Heart right ventricle (tissue), 16 donors: Measurements from ENCODE around the gene RUSC1. TPM values are rescaled to one million over a fixed set of nuclear protein-coding genes. Genes with fewer than 3 reads are reported as not detected.

ENCODE experiments used
- ATAC-seq, 8 donors: fragments of 200-7000 bp; cut with Tn5 transposase; one replicate each; pipeline ENCODE4 v1.9.1; 2020; ENCODE audit warnings: mild to moderate bottlenecking in 8 of 8, moderate library complexity in 8 of 8, moderate number of reproducible peaks in 1 of 8
- DNase-seq, 2 donors: peaks; one replicate each; pipeline ENCODE4 v3.0.0-alpha.2; 2020
- H3K27ac ChIP-seq, 10 donors: fragments of 200-600 bp; sonication (generic) in 2 of 10; one replicate each; pipeline versions ENCODE4 v1.5.0 to v1.8.0; 2020 to 2022; ENCODE audit warnings: mild to moderate bottlenecking in 3 of 10
- H3K27me3 ChIP-seq, 7 donors: fragments of 200-600 bp; one replicate each; pipeline ENCODE4 v1.8.0; 2021 to 2022; ENCODE audit warnings: mild to moderate bottlenecking in 2 of 7
- H3K36me3 ChIP-seq, 9 donors: fragments of 200-600 bp; sonication (generic) in 1 of 9; one replicate each; pipeline versions ENCODE4 v1.5.0 to v1.8.0; 2020 to 2022; ENCODE audit warnings: mild to moderate bottlenecking in 2 of 9
- H3K4me1 ChIP-seq, 9 donors: fragments of 200-600 bp; sonication (generic) in 1 of 9; one replicate each; pipeline versions ENCODE4 v1.5.0 to v1.8.0; 2020 to 2022; ENCODE audit warnings: mild to moderate bottlenecking in 4 of 9
- H3K4me3 ChIP-seq, 10 donors: fragments of 200-600 bp; sonication (generic) in 2 of 10; one replicate each; pipeline versions ENCODE4 v1.5.0 to v1.8.0; 2020 to 2022; ENCODE audit warnings: mild to moderate bottlenecking in 7 of 10, moderate library complexity in 2 of 10
- H3K9me3 ChIP-seq, 11 donors: fragments of 200-600 bp in 10 of 11; sonication (generic) in 2 of 11; one replicate each; pipeline versions ENCODE4 v1.5.0 to v1.8.0; 2013 to 2022; ENCODE audit warnings: mild to moderate bottlenecking in 2 of 11, control low read depth in 1 of 11, moderate library complexity in 1 of 11
- CTCF ChIP-seq, 9 donors: fragments of 200-600 bp; sonication (generic) in 2 of 9; IDR thresholded peaks; one replicate each; pipeline versions ENCODE4 v1.5.0 to v1.8.0; 2021 to 2022; ENCODE audit warnings: antibody characterized with exemption in 9 of 9, mild to moderate bottlenecking in 5 of 9, moderate library complexity in 1 of 9
- WGBS, 2 donors: extraction: QIAGEN DNeasy Blood & Tissue Kit; methylation state at CpG; one replicate each; pipeline ENCODE4 v1.1.7; 2013; ENCODE audit warnings: inconsistent platforms in 1 of 2; 5-methylcytosine and 5-hydroxymethylcytosine counted together
- intact Hi-C, 10 donors: fragments of 100-400 bp; cut with DNase I; formaldehyde crosslinking; loops; one replicate each; pipeline versions ENCODE4 v1.11.1 to v1.14.2; 2022
- polyA plus RNA-seq, 2 donors: library from polyadenylated mRNA; stranded (reverse); fragments of 200-250 nt; gene quantifications; one replicate each; pipeline ENCODE4 v1.2.3, GENCODE V29; 2013
- total RNA-seq, 10 donors: library from RNA; stranded (reverse); fragmentation: NEBNext Ultra II Directional in 3 of 10; extraction: Animal tissue kit (Norgen Biotek cat#: 25700) in 3 of 10; gene quantifications; one replicate each; pipeline versions ENCODE4 v1.2.1 to v1.2.4, GENCODE V29; 2021 to 2023
- donor health status: Arrhythmogenic right ventricular cardiomyopathy.
- donor health status: ischemic (EF 13 %, LVEDD 7.1; RV severe dilation, severe dysfunction).
- donor health status: healthy with polysubstance abuse.
- donor health status: DM: no; HTN: yes; CAD: no.
- donor health status: DM: no; HTN: no; CAD: no.
- donor health status: ischemic (EF 25% LVEDD 6.9; RV normal size, moderate dysfunction).
- donor health status: ischemic (EF 25% LVEDD 5.7; RV mildly dilated, moderate dysfunction).
- donor health status: healthy.
- donor health status: DM: yes; HTN: yes; CAD: no.
- donor health status: Ischemic cardiomyopathy.
- donor health status: ischemic (EF 35%, LVEDD 5.7; RV mildly dilated, moderate dysfunction).
- donor health status: nonischemic (EF 11% LVEDD 7.7; RV severe dilation, severe dysfunction).
- donor health status: DM: yes; HTN: yes; CAD: no.
- donor health status: PGD.
- donor health status: ischemic (EF 29% LVEDD 5.4; RV normal size, mild dysfunction).
- donor health status: nonischemic (EF 23%, LVEDD 6.1; RV moderate dilation, normal function).

RUSC1 gene
- total and polyA plus RNA-seq, 12 donors, result 11.4 to 26.4 (median 16.2) TPM

DNA sequence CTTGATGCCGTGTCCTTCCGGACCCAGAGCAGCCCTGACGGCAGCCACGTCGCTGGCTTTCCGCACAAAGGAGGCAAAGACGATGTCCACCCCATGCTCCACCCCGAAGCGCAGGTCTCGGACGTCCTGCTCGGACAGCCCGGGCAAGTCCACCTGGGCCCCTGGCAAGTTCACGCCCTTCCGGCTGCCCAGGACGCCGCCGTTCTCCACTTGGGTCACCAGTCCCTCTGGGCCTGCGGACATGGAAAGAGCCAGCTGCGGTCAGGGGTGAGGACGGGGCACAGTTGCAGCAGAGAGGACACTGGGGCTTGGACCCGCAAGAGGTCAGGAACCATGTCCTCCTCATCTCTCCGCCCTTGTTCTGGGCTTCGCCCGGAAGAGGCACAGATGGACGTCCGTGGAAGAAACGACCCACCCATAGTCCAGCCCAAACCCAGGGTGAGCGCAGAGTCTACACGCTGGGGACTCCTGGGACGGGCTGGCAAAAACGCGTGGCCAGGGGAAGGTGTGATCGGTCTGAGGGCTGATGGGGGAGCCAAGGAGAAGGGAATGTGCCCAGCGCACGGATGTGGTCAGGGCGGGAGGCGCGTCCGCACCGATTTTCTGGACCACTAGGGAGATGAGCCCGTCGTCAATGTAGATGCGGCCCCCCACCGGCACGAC lies 26.0 kb upstream of the RUSC1 start:
- DNase-seq (no peak), ATAC-seq (peak in 4 of 8 donors; percentile 12 to 24 (median 15))
- peak overlapping the region in 5 of 10 donors; percentile 17 to 34 (median 25) for H3K4me3 ChIP-seq
- no peak for TF ChIP-seq CTCF (IDR thresholded peaks at IDR 0.05)
- 31 to 34% methylated on average over 46 of the region's 46 CpGs for WGBS, 2 donors
- H3K4me1 ChIP-seq, result peaks cover 2 to 14% (median 6%) of the 10 kb centered on the region in 9 donors
- H3K36me3 ChIP-seq, result no peaks in the 10 kb centered on the region
- H3K9me3 ChIP-seq, result no peaks in the 10 kb centered on the region
- intact Hi-C loops, result no loop called here
- no peak overlapping the region for H3K27ac ChIP-seq
- peaks cover 9 to 47% (median 33%) of the 10 kb centered on the region in 7 donors for H3K27me3 ChIP-seq

- no peaks in the 10 kb centered on the region for H3K36me3 ChIP-seq
- H3K9me3 ChIP-seq, result no peaks in the 10 kb centered on the region
- H3K27ac ChIP-seq, result no peak overlapping the region
- 9 to 12% methylated on average over 47 of the region's 47 CpGs for whole genome bisulfite sequencing, 2 donors
- peak in 5 of 8 donors; percentile 13 to 55 (median 41) for ATAC-seq
- TF ChIP-seq CTCF (IDR thresholded peaks at IDR 0.05), result no peak
- H3K4me1 ChIP-seq, result peaks cover 2 to 14% (median 6%) of the 10 kb centered on the region in 9 donors
- intact Hi-C loops, result no loop called here
- H3K27me3 ChIP-seq, result peaks cover 9 to 50% (median 32%) of the 10 kb centered on the region in 7 donors
- peak overlapping the region in 7 of 10 donors; percentile 11 to 34 (median 23) for H3K4me3 ChIP-seq
- DNase-seq, result no peak
Observed at GRCh38 chr1:155295183-155295941, 25.3 kb upstream of the RUSC1 start.

GRCh38 chr1:155295942-155296267 lies 24.8 kb upstream of the RUSC1 start:
- Histone ChIP-seq H3K4me1 (peaks cover 2 to 14% (median 6%) of the 10 kb centered on the region in 9 donors), H3K9me3 (no peaks in the 10 kb centered on the region), H3K36me3 (no peaks in the 10 kb centered on the region), H3K27ac (no peak overlapping the region), H3K4me3 (no peak overlapping the region), H3K27me3 (peaks cover 9 to 50% (median 32%) of the 10 kb centered on the region in 7 donors)
- peak in 2 of 8 donors; percentile 30 to 35 for ATAC-seq
- intact Hi-C loops, result no loop called here
- no peak for DNase-seq
- WGBS, 2 donors, result 81 to 88% methylated on average over 7 of the region's 7 CpGs
- TF ChIP-seq CTCF (IDR thresholded peaks at IDR 0.05), result no peak

- Histone ChIP-seq H3K27ac (no peak overlapping the region), H3K36me3 (no peaks in the 10 kb centered on the region), H3K9me3 (no peaks in the 10 kb centered on the region), H3K4me3 (no peak overlapping the region), H3K27me3 (peaks cover 9 to 48% (median 32%) of the 10 kb centered on the region in 7 donors), H3K4me1 (peaks cover 2 to 14% (median 6%) of the 10 kb centered on the region in 9 donors)
- intact Hi-C loops, result no loop called here
- WGBS, 2 donors, result 80 to 83% methylated on average over 3 of the region's 3 CpGs
- TF ChIP-seq CTCF (IDR thresholded peaks at IDR 0.05), result no peak
- no peak for ATAC-seq
- no peak for DNase-seq
Observed at GRCh38 chr1:155296661-155297060, 24.0 kb upstream of the RUSC1 start.
